Stimulated activated naive CD8-positive, alpha-beta T cell treated with anti-CD3 and anti-CD28 coated beads, Interleukin-15, Interleukin-2, amounts not matched to agents 100 ng/mL and 50 ng/mL, for 24 hours (primary cell): ENCODE data around the gene ATP12A.
"Not testable (repeated sequence)": the region's sequence is repeated elsewhere in the genome, so short reads cannot be mapped to it uniquely, and the experiment has no call there.

Experiments used
- H3K27ac Mint-ChIP-seq: one replicate; pipeline ENCODE4 v1.8.0; 2021; ENCODE audit warnings: mild to moderate bottlenecking, mixed read lengths
- H3K27me3 Mint-ChIP-seq: one replicate; pipeline ENCODE4 v1.8.0; 2021; ENCODE audit warnings: mixed read lengths
- H3K36me3 Mint-ChIP-seq: one replicate; pipeline ENCODE4 v1.8.0; 2021; ENCODE audit warnings: low read depth, mixed read lengths
- H3K4me1 Mint-ChIP-seq: one replicate; pipeline ENCODE4 v1.8.0; 2021; ENCODE audit warnings: low read depth, mixed read lengths
- H3K4me3 Mint-ChIP-seq: one replicate; pipeline ENCODE4 v1.8.0; 2021; ENCODE audit warnings: mild to moderate bottlenecking, mixed read lengths
- H3K9me3 Mint-ChIP-seq: one replicate; pipeline ENCODE4 v1.8.0; 2021; ENCODE audit warnings: mixed read lengths

ATP12A gene

DNA sequence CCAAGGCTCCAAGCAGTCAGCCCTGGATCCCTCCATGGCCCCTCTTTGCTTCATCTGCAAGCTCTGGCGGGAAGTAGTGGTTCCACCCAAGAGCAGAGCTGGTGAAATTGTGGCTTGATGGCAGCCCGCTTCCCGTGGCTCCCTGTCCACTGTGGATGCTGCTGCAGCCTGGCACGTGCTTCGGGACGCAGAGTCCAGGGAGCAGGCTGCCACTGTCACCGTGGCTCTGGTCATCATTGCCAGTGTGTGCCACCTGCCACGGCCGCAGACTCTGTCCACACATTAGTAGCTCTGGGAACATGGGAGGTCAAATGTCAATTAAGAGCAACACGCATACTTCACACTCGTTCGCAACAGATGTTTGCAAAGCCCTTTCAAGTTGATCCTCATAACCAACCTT is 43.0 kb downstream of the ATP12A start:
- no peak overlapping the region for H3K27ac Mint-ChIP-seq
- no peaks in the 10 kb centered on the region for H3K4me1 Mint-ChIP-seq
- peaks cover 18% of the 10 kb centered on the region for H3K27me3 Mint-ChIP-seq
- no peak overlapping the region for H3K4me3 Mint-ChIP-seq
- H3K9me3 Mint-ChIP-seq = no peaks in the 10 kb centered on the region
- no peaks in the 10 kb centered on the region for H3K36me3 Mint-ChIP-seq

GRCh38 chr13:24724714-24725113 is 44.5 kb downstream of the ATP12A start:
- Mint-ChIP-seq H3K27me3 (peaks cover 21% of the 10 kb centered on the region), H3K9me3 (no peaks in the 10 kb centered on the region), H3K4me1 (no peaks in the 10 kb centered on the region), H3K4me3 (no peak overlapping the region), H3K36me3 (no peaks in the 10 kb centered on the region), H3K27ac (no peak overlapping the region)

DNA sequence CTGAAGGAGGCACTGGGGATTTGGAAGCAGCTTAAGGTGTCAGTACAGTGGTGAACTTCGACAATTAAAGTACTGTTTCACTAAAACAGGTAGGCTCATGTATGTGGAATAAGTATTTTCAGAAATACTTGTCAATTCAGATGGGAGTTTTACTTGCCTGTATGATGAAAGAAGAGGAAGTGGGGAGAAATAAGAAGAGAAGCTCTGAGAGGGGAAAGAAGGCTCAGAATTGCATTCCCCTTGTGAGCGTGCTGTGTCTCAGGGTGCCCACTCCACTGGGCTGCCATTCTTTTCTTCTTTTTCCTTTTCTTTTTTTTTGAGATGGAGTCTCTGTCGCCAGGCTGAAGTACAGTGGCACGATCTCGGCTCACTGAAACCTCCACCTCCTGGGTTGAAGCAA is 45.2 kb downstream of the ATP12A start:
- Mint-ChIP-seq H3K4me3 (no peak overlapping the region), H3K36me3 (no peaks in the 10 kb centered on the region), H3K9me3 (no peaks in the 10 kb centered on the region), H3K27ac (no peak overlapping the region), H3K27me3 (peaks cover 21% of the 10 kb centered on the region), H3K4me1 (no peaks in the 10 kb centered on the region)

DNA sequence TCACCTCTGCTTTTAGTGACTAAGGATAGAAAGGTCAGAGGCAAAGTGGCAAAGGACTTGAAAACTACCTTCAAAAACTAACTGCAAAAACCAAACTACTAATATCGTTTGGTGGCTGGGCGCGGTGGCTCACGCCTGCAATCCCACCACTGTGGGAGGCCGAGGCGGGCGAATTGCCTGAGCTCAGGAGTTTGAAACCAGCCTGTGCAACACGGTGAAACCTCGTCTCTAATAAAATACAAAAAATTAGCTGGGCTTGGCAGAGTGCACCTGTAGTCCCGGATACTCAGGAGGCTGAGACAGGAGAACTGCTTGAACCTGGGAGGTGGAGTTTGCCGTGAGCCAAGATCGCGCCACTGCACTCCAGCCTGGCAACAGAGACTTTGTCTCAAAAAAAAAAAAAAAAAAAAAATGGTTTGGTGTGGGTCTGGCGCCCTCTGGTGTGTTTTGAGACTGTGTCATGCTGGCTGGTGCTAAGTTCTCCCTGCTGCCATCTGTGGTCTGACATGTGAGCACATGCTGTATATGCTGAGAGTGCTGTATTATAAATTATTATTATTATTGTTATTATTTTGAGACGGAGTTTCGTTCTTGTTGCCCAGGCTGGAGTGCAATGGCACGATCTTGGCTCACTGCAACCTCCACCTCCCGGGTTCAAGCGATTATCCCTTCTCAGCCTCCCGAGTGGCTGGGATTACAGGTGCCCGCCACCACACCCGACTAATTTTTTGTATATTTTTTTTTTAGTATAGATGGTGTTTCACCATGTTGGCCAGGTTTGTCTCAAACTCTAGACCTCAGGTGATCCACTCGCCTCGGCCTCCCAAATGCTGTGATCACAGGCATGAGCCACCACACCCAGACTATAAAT is 47.8 kb downstream of the ATP12A start:
- no peak overlapping the region for H3K27ac Mint-ChIP-seq
- H3K4me1 Mint-ChIP-seq = peaks cover 4% of the 10 kb centered on the region
- H3K9me3 Mint-ChIP-seq = no peaks in the 10 kb centered on the region
- peaks cover 24% of the 10 kb centered on the region for H3K27me3 Mint-ChIP-seq
- no peaks in the 10 kb centered on the region for H3K36me3 Mint-ChIP-seq
- H3K4me3 Mint-ChIP-seq = no peak overlapping the region

GRCh38 chr13:24730873-24731567 is 50.8 kb downstream of the ATP12A start:
- H3K27me3 Mint-ChIP-seq = peaks cover 18% of the 10 kb centered on the region
- not testable (repeated sequence) for H3K9me3 Mint-ChIP-seq, H3K4me3 Mint-ChIP-seq, H3K36me3 Mint-ChIP-seq, H3K27ac Mint-ChIP-seq, H3K4me1 Mint-ChIP-seq

- Mint-ChIP-seq H3K36me3 (no peaks in the 10 kb centered on the region), H3K4me1 (peaks cover 4% of the 10 kb centered on the region), H3K9me3 (no peaks in the 10 kb centered on the region)
Measured at GRCh38 chr13:24734950-24735349, 54.7 kb downstream of the ATP12A start.

GRCh38 chr13:24737042-24737441 is 56.8 kb downstream of the ATP12A start:
- no peaks in the 10 kb centered on the region for H3K4me1 Mint-ChIP-seq
- H3K27ac Mint-ChIP-seq = no peak overlapping the region
- H3K27me3 Mint-ChIP-seq = no peaks in the 10 kb centered on the region
- no peaks in the 10 kb centered on the region for H3K9me3 Mint-ChIP-seq
- no peaks in the 10 kb centered on the region for H3K36me3 Mint-ChIP-seq
- H3K4me3 Mint-ChIP-seq = no peak overlapping the region

More at GRCh38 chr13:24734950-24735349, 54.7 kb downstream of the ATP12A start:
- no peak overlapping the region for H3K4me3 Mint-ChIP-seq
- peaks cover 3% of the 10 kb centered on the region for H3K27me3 Mint-ChIP-seq
- H3K27ac Mint-ChIP-seq = no peak overlapping the region

DNA sequence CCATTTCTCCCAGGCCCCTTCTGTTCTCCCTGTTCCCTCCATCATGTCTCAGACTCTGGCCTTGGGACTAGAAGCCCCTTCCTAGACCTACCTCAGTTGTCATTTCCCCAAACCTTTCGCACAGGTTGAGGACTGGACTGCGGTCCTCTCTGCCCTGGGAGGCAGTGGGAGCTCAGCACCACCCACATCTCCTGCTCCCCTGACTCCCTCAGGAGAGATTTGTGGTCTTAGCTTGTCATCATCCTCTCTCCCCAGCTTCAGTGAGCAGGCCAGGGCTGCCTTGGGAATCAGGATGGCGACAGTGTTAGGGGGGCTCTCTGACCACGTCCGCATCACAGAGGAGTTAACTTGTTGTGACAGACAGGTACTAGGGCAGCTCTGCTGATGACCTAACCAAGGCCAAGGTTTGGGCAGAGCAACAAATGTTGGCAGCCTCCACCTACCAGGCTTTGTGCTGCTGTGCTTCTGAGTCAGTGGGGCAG is 58.2 kb downstream of the ATP12A start:
- Mint-ChIP-seq H3K4me3 (no peak overlapping the region), H3K9me3 (no peaks in the 10 kb centered on the region), H3K4me1 (no peaks in the 10 kb centered on the region), H3K27me3 (no peaks in the 10 kb centered on the region), H3K27ac (no peak overlapping the region), H3K36me3 (no peaks in the 10 kb centered on the region)

DNA sequence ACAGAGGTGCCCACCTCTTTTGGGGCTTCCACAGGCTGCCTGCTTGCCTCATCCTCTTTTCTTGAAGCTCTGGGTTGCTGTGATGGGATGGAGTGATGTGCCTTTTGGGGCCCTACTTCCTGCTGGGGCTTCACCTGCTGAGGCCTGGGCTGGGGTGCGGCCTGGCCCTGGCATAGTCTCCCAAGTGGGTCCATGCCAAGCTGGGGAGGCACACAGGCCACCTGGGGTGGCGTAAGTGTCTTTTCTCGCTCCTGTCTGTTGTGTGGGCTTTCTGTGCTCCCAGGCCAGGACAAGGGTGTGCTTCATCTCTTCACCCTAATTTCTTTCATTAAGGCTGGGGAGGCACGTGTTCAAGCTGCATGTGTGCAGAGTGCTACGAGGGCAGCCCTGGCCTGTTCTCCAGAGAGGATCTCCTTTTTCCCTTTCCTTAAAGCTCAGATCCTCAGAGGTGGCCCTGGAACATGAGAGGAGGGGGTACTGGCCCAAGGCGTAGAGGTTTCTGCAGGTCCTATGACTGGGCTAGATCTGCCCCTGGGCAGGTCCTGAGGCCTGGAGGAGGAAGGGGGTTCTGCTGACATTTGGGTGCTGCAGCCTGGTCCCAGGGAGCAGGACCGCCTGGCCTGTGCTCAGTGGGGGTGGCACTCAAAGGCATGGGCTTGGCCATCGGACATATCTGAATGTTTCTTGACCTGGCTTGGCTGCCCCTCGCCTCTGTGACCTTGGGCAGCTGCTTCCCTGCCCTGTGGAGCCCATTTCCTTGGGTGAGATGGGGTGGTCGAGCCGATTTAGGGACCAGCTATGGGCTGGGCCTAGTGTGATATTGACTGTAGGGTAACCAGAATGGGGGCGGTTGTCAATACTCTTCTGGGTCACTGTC is 60.0 kb downstream of the ATP12A start:
- Mint-ChIP-seq H3K36me3 (no peaks in the 10 kb centered on the region), H3K27ac (no peak overlapping the region), H3K4me1 (no peaks in the 10 kb centered on the region), H3K9me3 (no peaks in the 10 kb centered on the region), H3K4me3 (no peak overlapping the region), H3K27me3 (peaks cover 12% of the 10 kb centered on the region)

- peaks cover under 1% of the 10 kb centered on the region for H3K4me1 Mint-ChIP-seq
Measured at GRCh38 chr13:24741016-24741662, 60.9 kb downstream of the ATP12A start.

GRCh38 chr13:24741791-24742190 is 61.6 kb downstream of the ATP12A start:
- Mint-ChIP-seq H3K27ac (no peak overlapping the region), H3K4me3 (no peak overlapping the region), H3K36me3 (no peaks in the 10 kb centered on the region), H3K27me3 (peaks cover 21% of the 10 kb centered on the region), H3K9me3 (no peaks in the 10 kb centered on the region), H3K4me1 (peaks cover 3% of the 10 kb centered on the region)

More at GRCh38 chr13:24741016-24741662, 60.9 kb downstream of the ATP12A start:
- no peak overlapping the region for H3K27ac Mint-ChIP-seq
- peaks cover 16% of the 10 kb centered on the region for H3K27me3 Mint-ChIP-seq
- no peaks in the 10 kb centered on the region for H3K36me3 Mint-ChIP-seq
- H3K9me3 Mint-ChIP-seq = no peaks in the 10 kb centered on the region
- no peak overlapping the region for H3K4me3 Mint-ChIP-seq

DNA sequence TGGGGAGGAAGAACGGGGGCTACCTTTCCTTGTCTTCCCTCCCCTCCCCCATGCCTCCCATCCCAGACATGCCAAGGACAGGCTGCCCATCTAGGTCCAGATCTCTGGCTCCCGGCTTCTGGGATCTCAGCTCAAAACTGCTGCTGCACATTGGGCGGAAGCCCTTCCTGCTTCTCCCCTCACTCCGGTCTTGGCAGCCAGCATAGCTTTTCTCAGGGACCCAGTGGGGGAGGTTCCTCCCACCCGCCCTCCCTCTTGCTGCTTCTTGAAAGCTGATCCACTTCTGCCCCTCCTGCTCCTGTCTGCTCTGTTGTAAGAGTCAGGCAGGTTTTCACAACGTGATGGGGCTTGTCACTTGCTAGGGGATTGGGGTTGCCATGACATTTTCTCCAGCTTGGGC is 62.1 kb downstream of the ATP12A start:
- peaks cover 7% of the 10 kb centered on the region for H3K4me1 Mint-ChIP-seq
- no peaks in the 10 kb centered on the region for H3K9me3 Mint-ChIP-seq
- H3K27me3 Mint-ChIP-seq = peaks cover 25% of the 10 kb centered on the region
- no peak overlapping the region for H3K27ac Mint-ChIP-seq
- H3K36me3 Mint-ChIP-seq = no peaks in the 10 kb centered on the region
- H3K4me3 Mint-ChIP-seq = no peak overlapping the region

- Mint-ChIP-seq H3K9me3 (no peaks in the 10 kb centered on the region), H3K27me3 (peaks cover 29% of the 10 kb centered on the region), H3K27ac (no peak overlapping the region), H3K4me3 (no peak overlapping the region), H3K36me3 (no peaks in the 10 kb centered on the region), H3K4me1 (peaks cover 9% of the 10 kb centered on the region)
Measured at GRCh38 chr13:24742977-24743376, 62.8 kb downstream of the ATP12A start.

- no peak overlapping the region for H3K4me3 Mint-ChIP-seq
- H3K27ac Mint-ChIP-seq = no peak overlapping the region
- no peaks in the 10 kb centered on the region for H3K9me3 Mint-ChIP-seq
- no peaks in the 10 kb centered on the region for H3K36me3 Mint-ChIP-seq
- peaks cover 9% of the 10 kb centered on the region for H3K4me1 Mint-ChIP-seq
- H3K27me3 Mint-ChIP-seq = peaks cover 39% of the 10 kb centered on the region
Measured at GRCh38 chr13:24744247-24744646, 64.0 kb downstream of the ATP12A start.
